Measurements from ENCODE around the gene RPTOR.

Gene RPTOR

GRCh38 chr17:80499961-80500665 is 44.5 kb upstream of the RPTOR start:
- DNase-seq (ENCODE audit: low read depth, low spot score), result no peak
- CTCF ChIA-PET, result no interaction called here
- TF ChIP-seq, protein P1, sequence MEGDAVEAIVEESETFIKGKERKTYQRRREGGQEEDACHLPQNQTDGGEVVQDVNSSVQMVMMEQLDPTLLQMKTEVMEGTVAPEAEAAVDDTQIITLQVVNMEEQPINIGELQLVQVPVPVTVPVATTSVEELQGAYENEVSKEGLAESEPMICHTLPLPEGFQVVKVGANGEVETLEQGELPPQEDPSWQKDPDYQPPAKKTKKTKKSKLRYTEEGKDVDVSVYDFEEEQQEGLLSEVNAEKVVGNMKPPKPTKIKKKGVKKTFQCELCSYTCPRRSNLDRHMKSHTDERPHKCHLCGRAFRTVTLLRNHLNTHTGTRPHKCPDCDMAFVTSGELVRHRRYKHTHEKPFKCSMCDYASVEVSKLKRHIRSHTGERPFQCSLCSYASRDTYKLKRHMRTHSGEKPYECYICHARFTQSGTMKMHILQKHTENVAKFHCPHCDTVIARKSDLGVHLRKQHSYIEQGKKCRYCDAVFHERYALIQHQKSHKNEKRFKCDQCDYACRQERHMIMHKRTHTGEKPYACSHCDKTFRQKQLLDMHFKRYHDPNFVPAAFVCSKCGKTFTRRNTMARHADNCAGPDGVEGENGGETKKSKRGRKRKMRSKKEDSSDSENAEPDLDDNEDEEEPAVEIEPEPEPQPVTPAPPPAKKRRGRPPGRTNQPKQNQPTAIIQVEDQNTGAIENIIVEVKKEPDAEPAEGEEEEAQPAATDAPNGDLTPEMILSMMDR (IDR thresholded peaks at IDR 0.05; ENCODE audit: insufficient read depth, low read length, missing control alignments), result no peak
- POLR2A ChIA-PET, result no interaction called here
- no peak overlapping the region for H3K4me3 ChIP-seq (ENCODE audit: low read depth, low read length)

DNA sequence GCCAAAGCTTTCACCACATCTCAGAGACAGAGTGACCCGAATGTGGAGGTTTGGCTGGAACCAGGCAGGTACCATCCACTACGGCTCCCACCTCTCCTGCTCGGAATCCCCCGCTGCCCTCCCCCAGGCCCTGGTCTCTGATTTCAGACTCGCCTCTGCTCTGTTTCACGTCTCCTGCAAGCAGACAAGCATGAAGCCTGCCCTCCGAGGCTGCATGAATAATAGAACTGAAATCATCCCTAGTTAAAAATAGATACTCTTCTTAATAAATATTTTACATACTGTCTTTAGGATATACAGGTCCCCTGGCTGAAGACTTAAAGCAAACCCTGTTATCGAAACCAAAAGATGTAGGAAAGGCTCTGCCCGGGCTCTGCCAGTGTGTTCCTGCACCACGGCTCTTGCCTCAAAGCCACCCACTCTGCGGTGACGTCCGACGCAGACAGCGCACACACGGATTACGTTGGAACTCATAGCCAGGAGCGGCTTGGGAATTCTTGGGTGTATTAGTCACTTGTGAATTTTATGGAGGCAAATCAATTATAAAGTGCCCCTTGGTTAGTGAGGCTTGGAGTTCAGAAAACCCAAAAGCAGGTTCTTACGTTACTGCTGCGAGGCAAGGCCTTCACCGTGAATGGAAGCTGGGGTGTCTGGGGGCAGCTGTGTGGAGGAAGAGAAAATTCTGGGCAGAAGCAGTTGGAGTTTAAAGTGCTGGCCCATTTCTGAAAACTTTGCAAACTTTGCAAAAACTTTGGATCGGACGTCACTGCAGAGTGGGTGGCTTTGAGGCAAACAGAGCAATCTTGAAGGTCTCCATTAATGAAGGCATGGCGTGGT is 42.7 kb upstream of the RPTOR start:
- no peak for DNase-seq (ENCODE audit: low read depth, low spot score)
- ChIA-PET CTCF (no interaction called here), POLR2A (interaction anchor here (0.7 kb wide), 1 partner anchor 47 kb away, joined by 3 read pairs; no protein-coding TSS in a partner anchor)
- TF ChIP-seq, protein P1 (IDR thresholded peaks at IDR 0.05; ENCODE audit: insufficient read depth, low read length, missing control alignments), result no peak
- no peak overlapping the region for H3K4me3 ChIP-seq (ENCODE audit: low read depth, low read length)

DNA sequence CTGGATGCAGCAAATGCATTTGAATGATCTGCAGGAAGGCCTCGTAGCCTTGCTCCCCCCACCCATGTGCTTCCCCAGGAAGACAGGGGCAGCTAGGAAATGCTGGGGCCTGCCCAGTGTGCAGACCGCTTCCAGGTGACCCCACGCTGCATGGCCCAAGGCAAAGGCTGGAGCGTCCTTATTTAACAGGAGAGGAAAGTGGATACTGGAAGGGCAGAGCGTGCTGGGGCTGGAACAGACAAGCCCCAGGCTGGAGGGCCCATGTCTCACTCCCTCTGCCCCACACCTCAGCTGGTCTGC is 42.1 kb upstream of the RPTOR start:
- TF ChIP-seq, protein P1 (IDR thresholded peaks at IDR 0.05; ENCODE audit: insufficient read depth, low read length, missing control alignments), result no peak

GRCh38 chr17:80503031-80503430 is 41.6 kb upstream of the RPTOR start:
- TF ChIP-seq, protein P1 (IDR thresholded peaks at IDR 0.05; ENCODE audit: insufficient read depth, low read length, missing control alignments), result no peak
- POLR2A ChIA-PET, result no interaction called here
- no peak overlapping the region for H3K4me3 ChIP-seq (ENCODE audit: low read depth, low read length)
- CTCF ChIA-PET, result no interaction called here
- DNase-seq (ENCODE audit: low read depth, low spot score), result no peak

More for the DNA sequence above, 42.1 kb upstream of the RPTOR start:
- H3K4me3 ChIP-seq (ENCODE audit: low read depth, low read length), result no peak overlapping the region
- ChIA-PET POLR2A (no interaction called here), CTCF (no interaction called here)
- no peak for DNase-seq (ENCODE audit: low read depth, low spot score)

GRCh38 chr17:80503921-80504320 is 40.7 kb upstream of the RPTOR start:
- DNase-seq (ENCODE audit: low read depth, low spot score), result no peak
- POLR2A ChIA-PET, result no interaction called here
- H3K4me3 ChIP-seq (ENCODE audit: low read depth, low read length), result no peak overlapping the region
- CTCF ChIA-PET, result interaction anchor here (1.1 to 2.0 kb wide), 2 partner anchors 7 to 27 kb away, joined by 3 to 7 read pairs; partner anchors contain the start of gene NPTX1
- TF ChIP-seq, protein P1 (IDR thresholded peaks at IDR 0.05; ENCODE audit: insufficient read depth, low read length, missing control alignments), result no peak
